Frontal cortex (tissue), 4 donors: ENCODE measurements around the gene RFC4. TPM values are rescaled to one million over a fixed set of nuclear protein-coding genes. Genes with fewer than 3 reads are reported as not detected.

Experiments used
- DNase-seq, 2 donors: peaks; one replicate each; pipeline ENCODE4 v3.0.0; 2012; ENCODE audit warnings: low spot score in 2 of 2
- FAIRE-seq: peaks from 2 replicates; lab custom pipeline; 2012; peaks lifted over from hg19 to GRCh38; lab: Jason Lieb, UNC
- small RNA-seq: library from RNA; depleted of rRNA; stranded (forward); fragments of <200 nt; gene quantifications from one replicate; pipeline ENCODE3, GENCODE V24; 2014
- total RNA-seq: library from RNA; depleted of rRNA; stranded (reverse); fragments of >200 nt; gene quantifications from one replicate; pipeline ENCODE4 v1.2.3, GENCODE V29; 2014
- donor health status: control.
- donor health status: control.
- donor health status: control.

The RFC4 gene
- total RNA-seq, 1 donor from 2014 or later = 22.8 TPM

DNA sequence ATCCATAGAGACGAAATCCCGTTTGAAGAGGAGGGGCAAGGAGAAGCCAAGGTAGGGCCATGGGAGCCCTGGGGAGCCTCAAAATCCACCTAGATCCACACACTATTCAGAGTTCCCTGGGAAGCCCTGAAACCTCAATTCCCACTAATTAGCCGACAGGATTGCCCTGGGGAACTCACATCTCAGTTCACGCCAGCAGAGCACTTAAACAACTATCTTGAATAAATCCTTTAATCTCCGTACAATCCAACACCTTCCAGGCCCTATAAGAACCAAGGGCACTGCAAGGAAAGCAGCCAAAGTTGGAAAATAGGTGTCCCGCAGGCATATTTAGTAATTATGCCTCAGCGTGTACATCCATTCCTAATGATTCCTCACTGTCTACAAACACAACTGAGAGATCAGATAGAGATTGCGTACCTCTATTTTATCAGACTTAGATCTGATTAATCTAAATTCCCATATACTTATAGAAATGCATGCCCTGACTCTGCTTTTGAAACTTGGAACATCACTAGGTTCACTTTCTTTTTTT is 48.5 kb downstream of the RFC4 start:
- DNase-seq = no peak
- no peak for FAIRE-seq

DNA sequence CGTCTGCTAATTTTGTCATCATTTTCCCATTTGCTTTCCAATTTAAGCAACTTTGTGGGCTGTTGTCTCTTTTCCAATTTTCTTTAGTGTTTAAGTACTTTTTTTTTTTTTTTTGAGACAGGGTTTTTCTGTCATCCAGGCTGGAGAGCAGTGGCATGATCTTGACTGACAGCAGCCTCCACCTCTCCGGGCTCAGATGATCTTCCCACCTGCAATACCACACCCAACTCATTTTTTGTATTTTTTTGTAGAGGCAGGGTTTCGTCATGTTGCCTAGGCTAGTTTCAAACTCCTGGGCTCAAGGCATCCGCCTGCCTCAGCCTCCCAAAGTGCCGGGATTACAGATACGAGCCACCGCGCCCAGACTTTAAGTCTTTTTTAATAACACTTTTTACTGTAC is 49.1 kb downstream of the RFC4 start:
- no peak for DNase-seq
- FAIRE-seq = no peak

DNA sequence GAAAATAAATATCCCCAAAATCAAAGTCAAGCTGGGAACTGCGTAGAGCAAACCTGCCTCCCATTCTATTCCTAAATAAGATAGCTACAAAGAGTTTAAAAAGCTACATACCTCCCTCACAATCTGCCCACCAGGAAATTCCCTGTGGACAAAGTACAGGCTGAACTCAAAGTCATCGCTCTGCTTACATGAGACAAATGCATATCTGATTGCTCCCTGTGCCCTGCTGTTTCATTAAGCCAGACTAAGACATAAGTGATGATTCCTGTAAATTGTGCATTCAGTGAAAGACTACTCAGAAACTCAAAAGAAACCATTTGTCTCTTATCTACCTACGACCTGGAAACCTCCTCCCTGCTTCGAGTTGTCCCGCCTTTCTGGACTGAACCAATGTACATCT is 51.4 kb downstream of the RFC4 start:
- no peak for DNase-seq
- no peak for FAIRE-seq

DNA sequence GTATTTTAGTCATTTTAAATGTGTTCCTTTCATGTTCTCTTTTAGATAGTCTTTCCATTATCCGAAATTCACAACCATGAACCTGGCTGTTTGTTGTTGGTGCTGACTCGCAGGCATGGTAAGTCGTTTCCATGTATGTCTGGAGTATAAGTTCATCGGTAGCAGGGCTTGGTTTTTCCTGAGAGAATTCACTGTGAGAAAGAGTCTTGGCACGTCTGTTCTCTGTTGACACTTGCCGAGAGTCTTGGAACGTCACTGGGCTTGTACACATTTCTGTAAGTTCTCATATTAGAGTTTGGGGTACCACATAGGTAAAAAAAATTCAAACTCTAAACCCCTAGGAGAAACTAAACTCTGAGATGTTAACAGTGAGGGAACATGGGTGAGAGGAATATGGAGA is 52.3 kb downstream of the RFC4 start:
- no peak for FAIRE-seq

DNA sequence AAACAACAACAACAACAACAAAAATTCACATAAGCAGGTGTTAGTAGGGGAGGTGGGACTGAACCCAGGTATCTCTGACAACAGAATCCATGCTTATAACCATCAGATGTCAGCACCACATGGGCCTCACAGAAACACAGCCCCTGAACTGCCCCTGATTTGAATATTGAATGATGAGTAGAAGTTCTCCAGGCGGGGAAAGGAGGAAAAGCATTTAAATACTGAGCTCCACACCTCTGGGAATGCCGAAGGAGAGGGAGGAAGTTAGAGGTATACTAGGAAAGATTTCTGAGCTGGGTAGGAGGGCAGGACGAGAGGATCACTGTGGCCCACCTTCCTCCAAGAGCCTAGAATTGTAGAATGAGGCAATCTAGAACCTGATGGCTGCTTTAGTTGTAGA is 54.8 kb downstream of the RFC4 start:
- FAIRE-seq = no peak
- DNase-seq = no peak

More for the DNA sequence above, 52.3 kb downstream of the RFC4 start:
- no peak for DNase-seq

DNA sequence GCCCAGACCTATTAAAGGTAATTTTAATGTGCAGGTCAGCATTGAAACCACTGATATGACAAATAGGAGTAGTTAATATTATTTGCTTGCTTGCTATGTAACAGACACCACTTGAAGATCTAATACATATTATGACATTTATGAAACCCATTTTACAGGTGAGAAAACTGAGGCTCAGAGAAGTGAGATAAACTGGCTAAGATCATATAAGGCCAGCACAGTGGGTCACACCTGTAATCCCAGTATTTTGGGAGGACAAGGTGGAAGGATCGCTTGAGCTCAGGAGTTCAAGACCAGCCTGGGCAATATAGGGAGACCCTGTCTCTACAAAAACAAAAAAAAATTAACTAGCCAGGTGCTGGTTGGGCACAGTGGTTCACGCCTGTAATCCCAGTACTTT is 56.0 kb downstream of the RFC4 start:
- no peak for FAIRE-seq
- no peak for DNase-seq

DNA sequence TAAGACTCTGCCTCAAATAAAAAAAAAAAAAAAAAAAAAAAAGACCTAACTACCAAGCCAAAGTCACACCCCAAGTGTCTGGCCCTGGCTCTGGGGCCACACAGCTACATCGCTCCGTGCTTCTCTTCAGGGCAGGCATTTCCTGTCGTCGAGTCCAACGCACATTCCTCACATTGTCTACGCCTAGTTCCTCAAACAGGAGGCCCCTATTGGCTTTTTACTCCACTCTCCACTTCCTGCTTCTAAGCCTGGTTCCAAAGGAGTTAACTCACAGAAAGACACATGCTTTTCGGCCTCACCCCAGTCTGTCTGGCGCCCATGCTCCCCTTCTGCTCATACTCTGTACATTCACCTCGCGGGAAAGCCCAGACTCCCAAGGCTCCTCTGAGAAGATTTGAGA is 60.3 kb downstream of the RFC4 start:
- no peak for FAIRE-seq
- no peak for DNase-seq

DNA sequence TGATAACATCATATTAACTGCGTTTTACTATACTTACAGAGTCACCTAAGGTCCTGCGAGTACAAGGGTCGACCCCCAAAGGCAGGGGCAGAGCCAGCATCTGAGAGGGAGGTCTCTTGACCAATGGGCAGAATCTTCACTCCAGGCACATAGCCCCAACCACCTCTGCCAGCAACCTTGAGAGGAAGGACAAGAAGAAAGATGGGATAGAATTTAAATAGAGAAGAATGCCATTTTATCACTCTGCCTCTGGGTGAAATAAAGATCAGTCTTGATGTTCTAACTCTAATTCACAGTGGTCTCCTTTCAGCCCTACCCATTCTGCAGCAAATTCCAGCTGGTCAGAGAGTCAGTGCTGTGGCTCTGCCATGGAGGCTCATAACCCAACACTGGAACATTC is 62.6 kb downstream of the RFC4 start:
- DNase-seq = no peak
- FAIRE-seq = no peak

DNA sequence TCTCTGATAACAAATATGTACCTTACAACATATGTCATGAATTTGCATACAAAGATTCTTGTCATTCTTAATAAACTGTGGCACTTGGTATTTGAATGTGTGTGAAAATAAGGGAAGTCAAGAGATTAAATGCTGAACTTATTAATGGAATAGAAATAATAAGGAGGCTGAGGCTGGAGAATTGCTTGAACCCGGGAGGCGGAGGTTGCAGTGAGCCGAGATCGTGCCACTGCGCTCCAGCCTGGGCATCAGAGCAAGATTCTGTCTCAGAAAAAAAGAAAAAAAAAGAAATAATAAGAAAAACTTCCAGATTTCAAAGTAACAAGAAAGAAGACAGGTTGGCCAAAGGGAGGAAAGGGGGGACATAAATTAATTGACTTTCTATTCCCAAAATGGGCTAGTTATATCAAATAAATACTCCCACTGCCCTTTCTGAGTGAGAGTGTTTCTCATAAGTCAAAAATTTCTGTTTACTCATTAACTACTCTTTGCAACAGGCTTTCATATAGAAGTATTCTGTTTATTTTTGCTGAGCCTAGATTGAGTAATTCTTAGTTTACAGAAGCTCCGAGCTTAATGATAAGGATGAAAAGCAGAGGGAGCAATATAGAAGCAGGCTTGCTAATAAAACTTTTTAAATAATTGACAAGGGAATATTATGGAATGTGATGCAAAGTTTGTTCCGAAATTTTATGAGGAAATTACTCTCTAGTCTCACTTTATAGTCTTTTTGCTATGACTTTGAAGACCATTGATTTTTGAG is 63.5 kb downstream of the RFC4 start:
- DNase-seq = no peak
- FAIRE-seq = no peak

Small RNA genes within 50 kb of the gene (small RNA-seq; reads per million reads assigned to genes)
- gene RF00092 (not detected), gene RNU6-1105P (not detected), gene SNORA4 (not detected), gene SNORA63 (not detected), gene SNORA81 (not detected), gene SNORD2 (not detected)

Other genes with a start within 250 kb of the RFC4 start
- gene TBCCD1, start 239.1 kb downstream of the RFC4 start, total RNA-seq = 32.2 TPM
- 31.4 TPM for gene DNAJB11, start 235.8 kb downstream of the RFC4 start, total RNA-seq
- not detected for gene AHSG, start 193.4 kb downstream of the RFC4 start, total RNA-seq
- not detected for gene FETUB, start 166.1 kb downstream of the RFC4 start, total RNA-seq
- not detected for gene HRG, start 140.5 kb downstream of the RFC4 start, total RNA-seq
- gene KNG1, start 89.1 kb downstream of the RFC4 start, total RNA-seq = not detected
- gene EIF4A2, start 22.9 kb downstream of the RFC4 start, total RNA-seq = 1,507 TPM
- gene ADIPOQ, start 36.2 kb upstream of the RFC4 start, total RNA-seq = not detected
- gene ST6GAL1, start 124.0 kb upstream of the RFC4 start, total RNA-seq = 33.8 TPM